DOHH2 (cell line): ENCODE results near the gene OR2S2.

ENCODE experiments used
- CTCF ChIP-seq: fragments of 200-600 bp; sonication (generic); IDR thresholded peaks from one replicate; pipeline ENCODE4 v1.5.1; 2014; ENCODE audit warnings: antibody characterized with exemption, mild to moderate bottlenecking, low read depth, low read length; ENCODE audit not compliant: poor library complexity, severe bottlenecking
- EZH2phosphoT487 ChIP-seq: fragments of 200-600 bp; sonication (generic); IDR thresholded peaks from 2 replicates; pipeline ENCODE4 v1.6.1; 2017; ENCODE audit warnings: borderline replicate concordance, mild to moderate bottlenecking, antibody characterized with exemption, low read length, moderate library complexity, mixed read lengths

DNA sequence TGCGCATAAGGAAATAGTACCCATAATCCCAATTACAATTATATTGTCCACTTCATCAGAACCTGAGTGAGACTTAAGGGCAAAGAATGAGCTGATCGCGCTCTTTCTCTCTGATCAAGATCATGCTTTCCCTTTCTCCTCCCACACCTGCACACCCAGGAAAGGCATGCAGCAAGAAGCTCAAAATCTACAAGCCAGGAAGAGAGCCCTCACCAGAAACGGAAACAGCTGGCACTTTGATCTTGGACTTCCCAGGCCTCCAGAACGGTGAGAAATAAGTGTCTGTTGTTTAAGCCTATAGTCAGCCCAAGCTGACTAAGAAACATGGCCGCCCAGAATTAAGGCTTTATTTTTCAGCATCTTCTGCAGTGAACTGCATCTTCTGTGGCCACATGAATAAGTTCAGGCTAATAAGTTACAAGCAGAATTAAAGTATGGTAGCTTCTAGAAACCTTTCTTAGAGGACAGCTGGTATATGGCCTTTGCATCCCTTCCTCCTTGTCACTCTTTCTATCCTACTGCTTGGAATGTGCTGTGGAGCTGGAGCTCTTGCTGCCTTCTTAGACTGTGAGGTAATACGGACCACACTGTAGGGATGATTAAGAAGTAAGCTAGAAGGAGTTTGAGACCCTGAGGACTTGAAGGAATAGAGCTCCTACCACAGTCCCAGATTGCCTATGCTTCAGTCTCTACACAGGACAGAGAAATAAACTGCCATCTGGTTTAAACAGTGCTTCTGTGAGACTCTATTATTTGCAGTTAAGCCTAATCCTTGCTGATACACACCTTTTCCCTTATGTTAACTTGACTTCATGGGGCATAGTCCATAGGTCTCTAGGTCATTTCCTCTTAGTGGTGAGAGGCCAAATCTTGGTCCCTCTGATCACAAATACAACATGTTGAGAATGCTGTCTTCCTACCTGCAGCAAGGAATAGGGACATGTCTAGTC lies 17.2 kb downstream of the OR2S2 start:
- TF ChIP-seq CTCF (no peak), EZH2phosphoT487 (no peak)
